H1 (cell line): ENCODE data around the gene MYRIP. TPM values are rescaled to one million over a fixed set of nuclear protein-coding genes. Genes with fewer than 3 reads are reported as not detected.

Experiments
- CBX5 ChIP-seq: fragments of 300-800, 300-1000 bp; sonication (generic); IDR thresholded peaks from 2 replicates; pipeline ENCODE4 v1.7.1; 2016; ENCODE audit warnings: antibody characterized with exemption, low read length, low read depth
- SIN3A ChIP-seq, 2 experiments: IDR thresholded peaks in 1 of 2; conservative IDR thresholded peaks in 1 of 2; 2 replicates each; pipeline ENCODE4 v1.6.1; 2011 to 2012; ENCODE audit warnings: low read length in 2 of 2, improper control_type of control experiment in 1 of 2, low read depth in 1 of 2, mild to moderate bottlenecking in 1 of 2
- SIX5 ChIP-seq: IDR thresholded peaks from 2 replicates; pipeline ENCODE4 v1.6.1; 2011; ENCODE audit warnings: mild to moderate bottlenecking, low read depth, low read length
- polyA plus RNA-seq, 7 experiments: library from polyadenylated mRNA; depleted of rRNA in 3 of 7; stranded (reverse) in 5 of 7; unstranded in 2 of 7; fragments of >200 nt in 5 of 7; fragments of 200-250 nt in 2 of 7; gene quantifications; 1 replicate in 5 of 7; 2 replicates in 1 of 7; 4 replicates in 1 of 7; pipeline versions ENCODE4 v1.2.1 to v1.2.3, GENCODE V29; 2011 to 2013; ENCODE audit warnings: missing spikeins in 2 of 7, mixed read lengths in 2 of 7
- total RNA-seq: library from RNA; stranded (reverse); fragmentation: NEBNext Ultra II Directional; extraction: Animal tissue kit (Norgen Biotek cat#: 25700); gene quantifications from 2 replicates; pipeline ENCODE4 v1.2.1, GENCODE V29; 2021
- TF ChIP-seq, protein P1 (sequence below): IDR thresholded peaks from 2 replicates; pipeline ENCODE4 v1.6.1; 2012; ENCODE audit warnings: low read length, inconsistent platforms

Gene MYRIP
- total and polyA plus RNA-seq, 2 of the 8 experiments (the other 6 are each of a cell fraction or from before 2014, with no cell fraction given): 0.54 to 4.3 TPM

GRCh38 chr3:40287248-40287647 lies 477.8 kb downstream of the MYRIP start (continued):
- TF ChIP-seq SIN3A (conservative IDR thresholded peaks at IDR 0.05 in 1 of 2, IDR thresholded peaks at IDR 0.05 in 1 of 2; ENCODE audit: low read depth in 1 of 2, low read length in 2 of 2) (no peak), CBX5 (no peak), SIX5 (no peak)
- TF ChIP-seq, protein P1, sequence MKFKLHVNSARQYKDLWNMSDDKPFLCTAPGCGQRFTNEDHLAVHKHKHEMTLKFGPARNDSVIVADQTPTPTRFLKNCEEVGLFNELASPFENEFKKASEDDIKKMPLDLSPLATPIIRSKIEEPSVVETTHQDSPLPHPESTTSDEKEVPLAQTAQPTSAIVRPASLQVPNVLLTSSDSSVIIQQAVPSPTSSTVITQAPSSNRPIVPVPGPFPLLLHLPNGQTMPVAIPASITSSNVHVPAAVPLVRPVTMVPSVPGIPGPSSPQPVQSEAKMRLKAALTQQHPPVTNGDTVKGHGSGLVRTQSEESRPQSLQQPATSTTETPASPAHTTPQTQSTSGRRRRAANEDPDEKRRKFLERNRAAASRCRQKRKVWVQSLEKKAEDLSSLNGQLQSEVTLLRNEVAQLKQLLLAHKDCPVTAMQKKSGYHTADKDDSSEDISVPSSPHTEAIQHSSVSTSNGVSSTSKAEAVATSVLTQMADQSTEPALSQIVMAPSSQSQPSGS: no peak
